Measurements from ENCODE around the gene ZNF827. TPM values are rescaled to one million over a fixed set of nuclear protein-coding genes. Genes with fewer than 3 reads are reported as not detected.

Gene ZNF827
- total RNA-seq, 1 donor from 2014 or later: 50.2 TPM

GRCh38 chr4:145735827-145736226 is 202.8 kb downstream of the ZNF827 start:
- no peaks in the 10 kb centered on the region for H3K36me3 Mint-ChIP-seq (ENCODE audit: insufficient read depth)
- H3K27ac Mint-ChIP-seq: no peak overlapping the region
- no peak for TF ChIP-seq CTCF (IDR thresholded peaks at IDR 0.05; ENCODE audit: unreplicated experiment)
- no peak overlapping the region for H3K4me3 Mint-ChIP-seq (ENCODE audit: low read depth)
- H3K9me3 Mint-ChIP-seq (ENCODE audit: low read depth): no peaks in the 10 kb centered on the region
- peaks cover 4% of the 10 kb centered on the region for H3K27me3 Mint-ChIP-seq
- H3K4me1 Mint-ChIP-seq (ENCODE audit: low read depth): peaks cover 28% of the 10 kb centered on the region
- no peak for DNase-seq (ENCODE audit: low spot score, unreplicated experiment)

GRCh38 chr4:145735347-145735675 is 203.3 kb downstream of the ZNF827 start:
- Mint-ChIP-seq H3K4me3 (ENCODE audit: low read depth) (no peak overlapping the region), H3K4me1 (ENCODE audit: low read depth) (peaks cover 31% of the 10 kb centered on the region), H3K36me3 (ENCODE audit: insufficient read depth) (no peaks in the 10 kb centered on the region), H3K9me3 (ENCODE audit: low read depth) (no peaks in the 10 kb centered on the region), H3K27ac (peak overlapping the region; percentile 59), H3K27me3 (peaks cover under 1% of the 10 kb centered on the region)
- no peak for DNase-seq (ENCODE audit: low spot score, unreplicated experiment)
- TF ChIP-seq CTCF (IDR thresholded peaks at IDR 0.05; ENCODE audit: unreplicated experiment): no peak

GRCh38 chr4:145734576-145735346 is 203.9 kb downstream of the ZNF827 start:
- no peak for DNase-seq (ENCODE audit: low spot score, unreplicated experiment)
- peaks cover 36% of the 10 kb centered on the region for H3K4me1 Mint-ChIP-seq (ENCODE audit: low read depth)
- no peaks in the 10 kb centered on the region for H3K36me3 Mint-ChIP-seq (ENCODE audit: insufficient read depth)
- no peak for TF ChIP-seq CTCF (IDR thresholded peaks at IDR 0.05; ENCODE audit: unreplicated experiment)
- no peaks in the 10 kb centered on the region for H3K9me3 Mint-ChIP-seq (ENCODE audit: low read depth)
- no peaks in the 10 kb centered on the region for H3K27me3 Mint-ChIP-seq
- H3K27ac Mint-ChIP-seq: peak overlapping the region; percentile 77
- no peak overlapping the region for H3K4me3 Mint-ChIP-seq (ENCODE audit: low read depth)

GRCh38 chr4:145734031-145734430 is 204.6 kb downstream of the ZNF827 start:
- no peak for TF ChIP-seq CTCF (IDR thresholded peaks at IDR 0.05; ENCODE audit: unreplicated experiment)
- H3K4me3 Mint-ChIP-seq (ENCODE audit: low read depth): peak overlapping the region; percentile 75
- H3K36me3 Mint-ChIP-seq (ENCODE audit: insufficient read depth): no peaks in the 10 kb centered on the region
- no peaks in the 10 kb centered on the region for H3K9me3 Mint-ChIP-seq (ENCODE audit: low read depth)
- peak overlapping the region; percentile 95 for H3K27ac Mint-ChIP-seq
- H3K27me3 Mint-ChIP-seq: no peaks in the 10 kb centered on the region
- DNase-seq (ENCODE audit: low spot score, unreplicated experiment): no peak
- peaks cover 38% of the 10 kb centered on the region for H3K4me1 Mint-ChIP-seq (ENCODE audit: low read depth)

GRCh38 chr4:145732895-145733880 is 205.4 kb downstream of the ZNF827 start:
- Mint-ChIP-seq H3K27me3 (no peaks in the 10 kb centered on the region), H3K4me3 (ENCODE audit: low read depth) (peak overlapping the region; percentile 75), H3K4me1 (ENCODE audit: low read depth) (peaks cover 38% of the 10 kb centered on the region), H3K9me3 (ENCODE audit: low read depth) (no peaks in the 10 kb centered on the region), H3K27ac (peak overlapping the region; percentile 95), H3K36me3 (ENCODE audit: insufficient read depth) (no peaks in the 10 kb centered on the region)
- peak; percentile 86 for DNase-seq (ENCODE audit: low spot score, unreplicated experiment)
- TF ChIP-seq CTCF (IDR thresholded peaks at IDR 0.05; ENCODE audit: unreplicated experiment): no peak

Data from progenitor cell of endocrine pancreas (in vitro differentiated cells).